NCI-H2196 (cell line): Measurements from ENCODE around the gene GPS2.

Experiments used
- DNase-seq: peaks from one replicate; lab custom pipeline; 2025; ENCODE audit not compliant: unreplicated experiment; lab: John Stamatoyannopoulos, UW

GPS2 gene

GRCh38 chr17:7314719-7315569, at the start of gene GPS2:
Gene GPS2, minus strand, starts transcription at chr17:7315360. Its CDS starts 308 bp downstream, at chr17:7315052.
- peak; percentile 76 for DNase-seq

- DNase-seq, result no peak
These were observed 48.2 kb upstream of the GPS2 start for GRCh38 chr17:7363311-7363710.

DNA sequence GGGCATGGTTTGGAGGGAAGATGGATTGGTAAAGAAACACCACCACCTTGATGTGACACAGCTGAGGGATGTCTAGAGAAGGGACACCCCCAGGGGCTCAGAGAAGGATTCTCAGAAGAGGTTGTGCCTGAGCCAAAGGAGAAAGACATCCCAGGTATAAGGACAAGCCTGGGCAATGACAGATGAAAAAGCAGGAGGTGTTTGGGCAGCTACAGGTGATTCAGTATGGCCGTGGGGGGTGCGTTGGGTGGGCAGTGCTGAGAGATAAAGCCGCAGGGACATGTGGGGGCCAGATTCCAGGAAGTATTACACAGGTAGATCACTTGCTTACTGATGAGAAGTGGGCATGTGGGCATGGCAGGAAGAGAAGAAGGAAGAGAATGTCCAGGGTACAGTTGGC, 46.7 kb upstream of the GPS2 start:
- DNase-seq, result no peak

DNA sequence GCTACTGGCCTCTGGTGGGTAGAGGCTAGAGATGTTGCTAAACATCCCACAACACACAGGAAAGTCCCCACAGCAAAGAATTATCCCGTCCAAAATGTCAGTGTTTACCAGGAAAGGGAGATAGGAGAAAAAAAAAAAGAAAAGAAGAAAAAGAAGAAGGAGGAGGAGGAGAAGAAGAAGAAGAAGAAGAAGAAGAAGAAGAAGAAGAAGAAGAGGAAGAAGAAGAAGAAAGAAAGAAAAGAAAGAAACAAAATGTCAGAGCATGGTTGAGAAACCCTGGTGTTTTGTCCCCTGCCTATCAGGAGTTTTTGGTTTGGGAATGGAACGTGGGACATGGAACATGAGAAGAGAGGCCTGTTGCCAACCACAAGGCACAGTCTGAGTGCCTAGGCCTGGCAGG, 42.2 kb upstream of the GPS2 start:
- DNase-seq, result no peak

- no peak for DNase-seq
These were observed 41.6 kb upstream of the GPS2 start for GRCh38 chr17:7356756-7357155.

- DNase-seq, result peak; percentile 65
These were observed 41.0 kb upstream of the GPS2 start for GRCh38 chr17:7356072-7356549.

GRCh38 chr17:7355573-7355972, 40.4 kb upstream of the GPS2 start:
- no peak for DNase-seq

GRCh38 chr17:7355053-7355452, 39.9 kb upstream of the GPS2 start, which contains the start of gene TMEM95:
Gene TMEM95, plus strand, starts transcription at chr17:7355156. Its CDS starts 49 bp downstream, at chr17:7355205.
- DNase-seq, result peak; percentile 1

DNA sequence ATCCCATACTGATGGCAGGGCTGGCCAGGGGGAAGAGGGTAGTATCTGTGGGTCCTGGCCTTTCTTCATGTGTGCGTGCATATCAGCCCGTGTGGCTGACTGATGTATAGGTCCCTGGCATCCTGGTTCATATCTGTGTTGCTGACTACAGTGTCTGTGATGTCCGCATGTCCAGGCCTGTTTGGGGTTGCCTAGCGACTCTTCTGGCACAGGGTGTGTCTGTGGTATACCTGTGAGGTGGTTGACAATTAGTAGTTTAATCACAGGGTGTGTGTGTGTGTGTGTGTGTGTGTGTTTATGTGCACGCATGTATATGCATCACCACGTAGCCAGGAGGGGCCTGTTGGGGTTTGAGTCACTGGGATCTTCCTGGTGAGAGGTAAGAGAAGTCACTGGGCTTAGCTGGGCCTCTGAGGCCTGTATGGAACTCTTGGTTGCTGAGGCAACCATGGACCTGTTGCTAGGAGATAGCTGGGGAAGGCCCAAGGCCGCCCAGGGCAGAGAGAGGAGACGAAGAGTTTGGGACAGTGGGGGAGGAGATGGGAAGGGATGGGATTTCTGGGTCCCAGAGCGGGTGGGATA, 39.2 kb upstream of the GPS2 start:
- DNase-seq, result no peak

- DNase-seq, result no peak
These were observed 37.9 kb upstream of the GPS2 start for GRCh38 chr17:7352910-7353635.

DNA sequence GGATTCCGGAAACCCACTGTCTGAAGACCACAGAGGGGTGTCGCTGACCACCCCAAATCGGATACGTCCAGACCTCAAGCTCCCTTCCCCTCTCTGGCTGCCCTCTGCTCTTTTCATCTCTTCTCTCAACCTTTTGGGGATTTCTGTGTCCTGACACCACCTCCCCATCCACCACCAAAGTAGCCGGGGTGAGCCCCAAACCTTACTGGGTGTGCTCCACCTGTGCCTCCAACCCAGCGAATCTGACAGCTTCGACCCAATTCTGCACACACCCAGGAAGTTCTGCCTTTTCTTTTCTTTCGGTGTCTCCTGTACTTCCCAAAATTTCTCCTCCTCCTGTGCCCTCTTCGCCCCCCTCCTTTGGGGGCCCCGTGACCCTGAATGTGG, 37.3 kb upstream of the GPS2 start:
- DNase-seq, result no peak

GRCh38 chr17:7351665-7352502, 36.7 kb upstream of the GPS2 start, which contains the start of gene KCTD11:
Gene KCTD11, plus strand, starts transcription at chr17:7352162.
- peak; percentile 53 for DNase-seq

DNA sequence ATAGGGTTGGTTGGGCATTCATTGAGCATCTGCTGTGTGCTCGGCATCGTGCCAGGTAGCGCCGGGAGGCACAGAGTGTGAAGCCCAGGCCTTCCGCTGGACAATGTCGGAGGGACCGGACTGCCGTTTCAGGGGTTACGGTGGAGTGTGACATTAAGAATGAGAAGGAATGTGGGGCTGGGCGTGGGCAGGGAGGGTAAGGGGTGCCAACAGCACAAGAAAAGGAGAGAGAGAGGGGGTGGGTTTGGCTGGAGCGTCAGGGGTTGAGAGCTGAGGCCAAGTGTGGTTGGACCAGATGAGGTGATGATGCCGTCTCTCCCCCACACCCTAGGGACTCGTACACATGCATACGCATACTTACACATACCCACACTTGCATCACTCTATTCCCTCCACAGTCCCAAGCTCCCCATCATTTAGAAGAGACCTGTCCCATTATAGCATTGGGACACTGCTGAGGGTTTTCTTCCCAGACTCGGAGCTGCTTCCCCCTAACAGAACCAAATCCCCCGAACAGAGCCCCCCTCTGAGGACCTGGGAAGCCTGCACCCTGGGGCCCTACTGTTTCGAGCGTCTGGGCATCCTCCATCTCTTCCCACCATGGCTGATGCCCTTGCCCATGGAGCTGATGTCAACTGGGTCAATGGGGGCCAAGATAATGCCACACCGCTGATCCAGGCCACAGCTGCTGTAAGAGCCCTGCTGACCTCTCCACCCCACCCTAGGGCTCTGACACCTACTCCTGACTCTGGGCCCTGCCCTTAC, 33.5 kb upstream of the GPS2 start:
- no peak for DNase-seq

GRCh38 chr17:7347630-7348477, 32.7 kb upstream of the GPS2 start:
- no peak for DNase-seq

DNA sequence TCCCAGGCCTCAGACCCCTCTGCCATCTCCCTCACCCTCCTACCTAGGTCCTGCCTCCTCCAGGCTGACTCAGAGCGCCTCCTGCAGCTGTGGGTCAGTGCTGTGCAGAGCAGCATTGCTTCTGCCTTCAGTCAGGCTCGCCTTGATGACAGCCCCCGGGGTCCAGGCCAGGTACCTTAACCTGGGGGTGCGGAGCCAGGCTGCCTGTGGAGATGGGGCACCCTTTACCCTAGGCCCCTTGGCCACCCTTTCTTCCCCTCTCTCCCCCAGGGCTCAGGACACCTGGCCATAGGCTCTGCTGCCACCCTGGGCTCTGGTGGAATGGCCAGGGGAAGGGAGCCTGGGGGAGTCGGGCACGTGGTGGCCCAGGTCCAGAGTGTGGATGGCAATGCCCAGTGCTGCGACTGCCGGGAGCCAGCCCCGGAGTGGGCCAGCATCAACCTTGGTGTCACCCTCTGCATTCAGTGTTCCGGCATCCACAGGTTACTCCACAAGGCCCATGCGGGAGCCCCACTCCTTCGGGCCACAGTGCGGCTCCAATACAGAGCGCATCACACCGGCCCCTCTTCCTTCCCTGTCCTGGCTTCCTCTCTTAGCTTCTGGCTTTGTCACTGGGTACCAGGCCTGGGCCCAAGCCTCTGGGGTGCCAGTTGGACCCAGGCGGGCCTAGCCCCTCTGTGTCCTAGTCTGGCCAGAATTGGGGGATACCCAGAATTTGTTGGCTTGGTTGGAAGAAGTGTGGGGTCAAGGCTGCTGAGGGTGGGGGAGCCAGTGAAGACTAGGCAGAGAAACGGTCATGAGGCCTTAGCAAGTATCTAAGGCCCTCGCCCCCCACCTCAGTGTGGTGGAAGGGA, 31.8 kb upstream of the GPS2 start:
- no peak for DNase-seq

DNA sequence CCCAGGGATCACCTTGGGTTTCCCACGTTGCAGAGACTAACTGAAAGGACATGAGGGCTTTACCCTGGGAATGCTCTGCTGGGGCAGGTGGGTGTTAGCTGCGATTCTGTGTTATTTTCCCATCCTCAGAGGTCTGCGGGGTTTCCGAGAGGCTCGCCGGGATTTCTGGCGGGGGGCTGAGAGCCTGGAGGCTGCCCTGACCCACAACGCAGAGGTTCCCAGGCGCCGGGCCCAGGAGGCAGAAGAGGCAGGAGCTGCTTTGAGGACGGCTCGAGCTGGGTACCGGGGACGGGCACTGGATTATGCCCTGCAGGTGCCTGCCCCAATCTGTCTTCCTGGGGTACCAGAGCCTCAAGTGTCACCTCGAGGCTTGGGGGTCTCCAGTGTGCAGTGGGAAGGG, 28.1 kb upstream of the GPS2 start:
- DNase-seq, result no peak

DNA sequence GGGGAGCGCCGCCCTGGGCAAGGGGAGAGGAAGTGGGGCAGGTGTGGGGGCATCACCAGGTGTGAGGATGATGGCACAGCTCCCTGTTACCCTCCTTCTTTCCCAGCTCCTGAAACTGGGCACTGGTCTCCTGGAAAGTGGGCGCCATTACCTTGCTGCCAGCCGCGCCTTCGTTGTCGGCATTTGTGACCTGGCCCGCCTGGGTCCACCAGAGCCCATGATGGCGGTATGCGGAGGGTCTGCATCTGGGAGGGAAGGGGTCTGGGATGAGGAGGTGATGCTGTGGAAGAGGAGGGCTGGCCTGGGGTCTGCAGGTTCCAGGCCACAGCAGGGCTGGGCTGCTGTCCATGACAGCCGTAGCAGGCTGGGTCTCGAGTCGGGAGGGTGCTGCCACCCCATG, 26.7 kb upstream of the GPS2 start:
- no peak for DNase-seq

GRCh38 chr17:7340179-7340578, 25.0 kb upstream of the GPS2 start:
- no peak for DNase-seq
